H9 (cell line): Measurements from ENCODE around the gene DNAI7. TPM values are rescaled to one million over a fixed set of nuclear protein-coding genes. Genes with fewer than 3 reads are reported as not detected.

ENCODE experiments used
- DNase-seq: peaks from one replicate; pipeline ENCODE4 v3.0.0-alpha.2; 2017
- H2AFZ ChIP-seq: one replicate; pipeline ENCODE4 v1.6.1; 2013; ENCODE audit warnings: mild to moderate bottlenecking, low read length, control low read depth, moderate library complexity
- H2AK5ac ChIP-seq: 2 replicates; pipeline ENCODE4 v1.6.1; 2013; ENCODE audit warnings: low read length, control low read depth, mixed read lengths; ENCODE audit not compliant: insufficient read length
- H2BK120ac ChIP-seq: one replicate; pipeline ENCODE4 v1.6.1; 2013; ENCODE audit warnings: low read depth, mild to moderate bottlenecking, low read length, control low read depth, inconsistent platforms; ENCODE audit not compliant: poor library complexity, severe bottlenecking
- H2BK12ac ChIP-seq: 2 replicates; pipeline ENCODE4 v1.6.1; 2013; ENCODE audit warnings: low read length, control low read depth, mixed read lengths, low read depth; ENCODE audit not compliant: insufficient read length
- H2BK15ac ChIP-seq: 2 replicates; pipeline ENCODE4 v1.6.1; 2013; ENCODE audit warnings: low read depth, low read length, control low read depth
- H2BK20ac ChIP-seq: one replicate; pipeline ENCODE4 v1.6.1; 2013; ENCODE audit warnings: low read depth, mild to moderate bottlenecking, low read length, control low read depth, inconsistent platforms; ENCODE audit not compliant: poor library complexity, severe bottlenecking
- H2BK5ac ChIP-seq: 2 replicates; pipeline ENCODE4 v1.6.1; 2013; ENCODE audit warnings: low read length, control low read depth, mixed read lengths; ENCODE audit not compliant: insufficient read length
- H3K14ac ChIP-seq: 2 replicates; pipeline ENCODE4 v1.6.1; 2013; ENCODE audit warnings: low read length, control low read depth; ENCODE audit not compliant: insufficient read depth
- H3K18ac ChIP-seq: 2 replicates; pipeline ENCODE4 v1.6.1; 2013; ENCODE audit warnings: low read depth, mild to moderate bottlenecking, mixed read lengths, low read length, control low read depth; ENCODE audit not compliant: insufficient read length
- H3K23ac ChIP-seq: 2 replicates; pipeline ENCODE4 v1.6.1; 2013; ENCODE audit warnings: low read length, control low read depth, mixed read lengths, low read depth; ENCODE audit not compliant: insufficient read length
- H3K23me2 ChIP-seq: 2 replicates; pipeline ENCODE4 v1.6.1; 2013; ENCODE audit warnings: low read depth, mild to moderate bottlenecking, mixed read lengths, low read length, control low read depth; ENCODE audit not compliant: insufficient read length, poor library complexity, severe bottlenecking
- H3K27ac ChIP-seq: 2 replicates; pipeline ENCODE4 v1.5.1; 2013; ENCODE audit warnings: low read length, control low read depth, mixed read lengths, low read depth; ENCODE audit not compliant: insufficient read length
- H3K27me3 ChIP-seq: 2 replicates; pipeline ENCODE4 v1.6.1; 2013; ENCODE audit warnings: low read length, control low read depth, inconsistent platforms; ENCODE audit not compliant: insufficient read depth
- H3K4ac ChIP-seq: 2 replicates; pipeline ENCODE4 v1.6.1; 2013; ENCODE audit warnings: low read depth, mild to moderate bottlenecking, control low read depth, inconsistent platforms, low read length, moderate library complexity
- H3K4me1 ChIP-seq: 2 replicates; pipeline ENCODE4 v1.6.1; 2013; ENCODE audit warnings: low read length, control low read depth, inconsistent platforms; ENCODE audit not compliant: insufficient read depth
- H3K4me2 ChIP-seq: 2 replicates; pipeline ENCODE4 v1.6.1; 2013; ENCODE audit warnings: low read length, control low read depth, mixed read lengths; ENCODE audit not compliant: insufficient read length, insufficient read depth
- H3K56ac ChIP-seq: 2 replicates; pipeline ENCODE4 v1.6.1; 2013; ENCODE audit warnings: low read depth, mild to moderate bottlenecking, mixed read lengths, low read length, control low read depth; ENCODE audit not compliant: insufficient read length
- H3K79me1 ChIP-seq: 2 replicates; pipeline ENCODE4 v1.6.1; 2013; ENCODE audit warnings: low read depth, mild to moderate bottlenecking, moderate library complexity, low read length, control low read depth, inconsistent platforms; ENCODE audit not compliant: insufficient read depth, poor library complexity, severe bottlenecking
- H3K79me2 ChIP-seq: 2 replicates; pipeline ENCODE4 v1.6.1; 2013; ENCODE audit warnings: low read length, control low read depth, inconsistent platforms; ENCODE audit not compliant: insufficient read depth
- H3K9ac ChIP-seq: 2 replicates; pipeline ENCODE4 v1.6.1; 2013; ENCODE audit warnings: low read length, control low read depth, mixed read lengths; ENCODE audit not compliant: insufficient read length; ENCODE audit errors: extremely low read depth
- H3K9me3 ChIP-seq: one replicate; pipeline ENCODE4 v1.6.1; 2013; ENCODE audit warnings: low read depth, low read length, inconsistent platforms; ENCODE audit not compliant: control insufficient read depth
- H3T11ph ChIP-seq: one replicate; pipeline ENCODE4 v1.6.1; 2013; ENCODE audit warnings: mild to moderate bottlenecking, low read length, control low read depth, inconsistent platforms
- H4K20me1 ChIP-seq: one replicate; pipeline ENCODE4 v1.6.1; 2013; ENCODE audit not compliant: control insufficient read depth, insufficient read length, insufficient read depth
- H4K5ac ChIP-seq: 2 replicates; pipeline ENCODE4 v1.6.1; 2013; ENCODE audit warnings: low read depth, mild to moderate bottlenecking, mixed read lengths, low read length, control low read depth; ENCODE audit not compliant: insufficient read length
- H4K8ac ChIP-seq: replicated peaks from 2 replicates; pipeline ENCODE4 v1.6.1; 2013; ENCODE audit warnings: low read length, control low read depth, mixed read lengths, low read depth; ENCODE audit not compliant: insufficient read length
- H4K91ac ChIP-seq: 2 replicates; pipeline ENCODE4 v1.6.1; 2013; ENCODE audit warnings: low read depth, mild to moderate bottlenecking, moderate library complexity, mixed read lengths, low read length, control low read depth; ENCODE audit not compliant: insufficient read length
- H3K27ac Mint-ChIP-seq, 3 experiments: 2 replicates in 2 of 3; 3 replicates in 1 of 3; pipeline ENCODE4 v1.8.0; 2020 to 2021; ENCODE audit warnings: mixed read lengths in 3 of 3, mild to moderate bottlenecking in 1 of 3, moderate library complexity in 1 of 3
- H3K27me3 Mint-ChIP-seq: 2 replicates; pipeline ENCODE4 v1.8.0; 2021; ENCODE audit warnings: low read depth, mild to moderate bottlenecking, moderate library complexity, mixed read lengths
- H3K36me3 Mint-ChIP-seq, 3 experiments: 2 replicates in 2 of 3; 3 replicates in 1 of 3; pipeline ENCODE4 v1.8.0; 2020 to 2021; ENCODE audit warnings: low read depth in 3 of 3, mixed read lengths in 3 of 3; ENCODE audit not compliant: insufficient read depth in 1 of 3
- H3K4me1 Mint-ChIP-seq, 2 experiments: 2 replicates each; pipeline ENCODE4 v1.8.0; 2020; ENCODE audit warnings: mixed read lengths in 2 of 2
- H3K4me3 Mint-ChIP-seq, 2 experiments: 2 replicates in 1 of 2; 3 replicates in 1 of 2; pipeline ENCODE4 v1.8.0; 2020 to 2021; ENCODE audit warnings: mild to moderate bottlenecking in 2 of 2, mixed read lengths in 2 of 2, moderate library complexity in 1 of 2
- H3K9me3 Mint-ChIP-seq, 2 experiments: 2 replicates in 1 of 2; 3 replicates in 1 of 2; pipeline ENCODE4 v1.8.0; 2020; ENCODE audit warnings: mild to moderate bottlenecking in 2 of 2, mixed read lengths in 2 of 2, moderate library complexity in 1 of 2
- WGBS: extraction: QIAGEN DNeasy Blood & Tissue Kit; methylation state at CpG from one replicate; pipeline ENCODE4 v1.1.7; 2013; ENCODE audit warnings: missing lambda C conversion rate, low lambda C conversion rate, mixed read lengths; ENCODE audit not compliant: insufficient read length; ENCODE audit errors: extremely low coverage; 5-methylcytosine and 5-hydroxymethylcytosine counted together
- total RNA-seq: library from RNA; stranded (reverse); gene quantifications from 2 replicates; pipeline ENCODE4 v1.2.1, GENCODE V29; 2021
- TF ChIP-seq, protein P1 (sequence below): fragments of 200-600 bp; sonication (generic); conservative IDR thresholded peaks from 3 replicates; pipeline ENCODE4 v1.8.0; 2021; ENCODE audit warnings: antibody characterized with exemption, mild to moderate bottlenecking

DNAI7 gene
- total RNA-seq, 1 experiment from 2014 or later = not detected

DNA sequence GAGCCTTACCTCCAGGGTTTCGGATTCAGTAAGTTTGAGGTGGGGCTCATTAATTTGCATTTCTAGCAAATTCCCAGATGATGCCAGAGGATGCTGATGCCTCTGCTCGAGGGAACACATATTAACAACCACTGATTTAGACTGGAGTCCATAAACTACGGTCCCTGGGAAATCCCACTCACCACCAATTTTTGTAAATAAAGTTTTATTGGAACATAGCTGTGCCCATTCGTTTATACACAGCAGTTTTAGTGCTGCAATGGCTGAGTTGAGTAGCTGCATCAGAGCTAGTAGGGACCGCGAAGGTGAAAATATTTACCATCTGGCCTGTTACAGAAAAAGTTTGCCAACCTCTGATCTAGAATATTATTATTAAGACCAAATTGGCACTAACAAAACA is 73.8 kb downstream of the DNAI7 start:
- Histone ChIP-seq H3K18ac (no peak overlapping the region), H3K27me3 (no peaks in the 10 kb centered on the region)
- TF ChIP-seq, protein P1, sequence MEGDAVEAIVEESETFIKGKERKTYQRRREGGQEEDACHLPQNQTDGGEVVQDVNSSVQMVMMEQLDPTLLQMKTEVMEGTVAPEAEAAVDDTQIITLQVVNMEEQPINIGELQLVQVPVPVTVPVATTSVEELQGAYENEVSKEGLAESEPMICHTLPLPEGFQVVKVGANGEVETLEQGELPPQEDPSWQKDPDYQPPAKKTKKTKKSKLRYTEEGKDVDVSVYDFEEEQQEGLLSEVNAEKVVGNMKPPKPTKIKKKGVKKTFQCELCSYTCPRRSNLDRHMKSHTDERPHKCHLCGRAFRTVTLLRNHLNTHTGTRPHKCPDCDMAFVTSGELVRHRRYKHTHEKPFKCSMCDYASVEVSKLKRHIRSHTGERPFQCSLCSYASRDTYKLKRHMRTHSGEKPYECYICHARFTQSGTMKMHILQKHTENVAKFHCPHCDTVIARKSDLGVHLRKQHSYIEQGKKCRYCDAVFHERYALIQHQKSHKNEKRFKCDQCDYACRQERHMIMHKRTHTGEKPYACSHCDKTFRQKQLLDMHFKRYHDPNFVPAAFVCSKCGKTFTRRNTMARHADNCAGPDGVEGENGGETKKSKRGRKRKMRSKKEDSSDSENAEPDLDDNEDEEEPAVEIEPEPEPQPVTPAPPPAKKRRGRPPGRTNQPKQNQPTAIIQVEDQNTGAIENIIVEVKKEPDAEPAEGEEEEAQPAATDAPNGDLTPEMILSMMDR = no peak

More for the DNA sequence above, 73.8 kb downstream of the DNAI7 start:
- Mint-ChIP-seq H3K4me3 (no peak overlapping the region), H3K27me3 (no peaks in the 10 kb centered on the region), H3K36me3 (no peaks in the 10 kb centered on the region), H3K9me3 (no peaks in the 10 kb centered on the region), H3K4me1 (peaks cover 4% of the 10 kb centered on the region in 2 experiments), H3K27ac (no peak overlapping the region)
- H3T11ph ChIP-seq = no peak overlapping the region
- H2BK15ac ChIP-seq = no peak overlapping the region
- no peaks in the 10 kb centered on the region for H3K23me2 ChIP-seq
- H2BK5ac ChIP-seq = no peak overlapping the region
- no CpG with 5 or more reads among the region's 6 CpGs for WGBS
- no peaks in the 10 kb centered on the region for H3K79me2 ChIP-seq
- H4K91ac ChIP-seq = no peak overlapping the region
- H3K9ac ChIP-seq = no peak overlapping the region
- H3K56ac ChIP-seq = no peak overlapping the region
- no peak overlapping the region for H2AK5ac ChIP-seq
- no peaks in the 10 kb centered on the region for H4K20me1 ChIP-seq
- H3K4ac ChIP-seq = no peak overlapping the region
- H2AFZ ChIP-seq = no peak overlapping the region
- H3K23ac ChIP-seq = no peak overlapping the region
- H3K27ac ChIP-seq = no peak overlapping the region
- no peak for DNase-seq
- H2BK120ac ChIP-seq = no peak overlapping the region
- no peaks in the 10 kb centered on the region for H3K79me1 ChIP-seq
- H3K4me1 ChIP-seq = no peaks in the 10 kb centered on the region
- H2BK12ac ChIP-seq = no peak overlapping the region
- no peak overlapping the region for H4K8ac ChIP-seq
- no peak overlapping the region for H2BK20ac ChIP-seq
- H4K5ac ChIP-seq = no peak overlapping the region
- H3K9me3 ChIP-seq = no peaks in the 10 kb centered on the region
- no peak overlapping the region for H3K14ac ChIP-seq
- no peak overlapping the region for H3K4me2 ChIP-seq
